IPS-15b (cell line): ENCODE measurements around the gene NAPSA.
"Not testable (repeated sequence)": the region's sequence is repeated elsewhere in the genome, so short reads cannot be mapped to it uniquely, and the experiment has no call there.

ENCODE experiments used
- H3K27me3 ChIP-seq: one replicate; pipeline ENCODE4 v1.6.1; 2013; ENCODE audit warnings: low read length; ENCODE audit not compliant: control insufficient read depth, insufficient read depth
- H3K36me3 ChIP-seq: one replicate; pipeline ENCODE4 v1.6.1; 2013; ENCODE audit warnings: low read length; ENCODE audit not compliant: control insufficient read depth, insufficient read depth
- H3K4me1 ChIP-seq: one replicate; pipeline ENCODE4 v1.6.1; 2013; ENCODE audit warnings: mild to moderate bottlenecking, low read length; ENCODE audit not compliant: control insufficient read depth, insufficient read depth
- H3K4me3 ChIP-seq: one replicate; pipeline ENCODE4 v1.5.1; 2013; ENCODE audit warnings: low read depth, low read length
- H3K9ac ChIP-seq: one replicate; pipeline ENCODE4 v1.6.1; 2013; ENCODE audit warnings: low read depth, mild to moderate bottlenecking, low read length
- H3K9me3 ChIP-seq: one replicate; pipeline ENCODE4 v1.6.1; 2013; ENCODE audit warnings: mild to moderate bottlenecking, low read length; ENCODE audit not compliant: control insufficient read depth, insufficient read depth

Gene NAPSA

GRCh38 chr19:50398675-50399367, 33.4 kb upstream of the NAPSA start:
- H3K4me3 ChIP-seq, result no peak overlapping the region
- H3K36me3 ChIP-seq, result peaks cover 33% of the 10 kb centered on the region
- no peaks in the 10 kb centered on the region for H3K27me3 ChIP-seq
- no peak overlapping the region for H3K9ac ChIP-seq
- H3K9me3 ChIP-seq, result no peaks in the 10 kb centered on the region
- no peaks in the 10 kb centered on the region for H3K4me1 ChIP-seq

GRCh38 chr19:50394017-50394416, 28.6 kb upstream of the NAPSA start:
- Histone ChIP-seq H3K27me3 (no peaks in the 10 kb centered on the region), H3K4me1 (no peaks in the 10 kb centered on the region), H3K9me3 (no peaks in the 10 kb centered on the region), H3K36me3 (peaks cover 14% of the 10 kb centered on the region), H3K4me3 (no peak overlapping the region), H3K9ac (no peak overlapping the region)

GRCh38 chr19:50393589-50393988, 28.1 kb upstream of the NAPSA start:
- H3K4me1 ChIP-seq, result no peaks in the 10 kb centered on the region
- H3K9ac ChIP-seq, result no peak overlapping the region
- H3K4me3 ChIP-seq, result no peak overlapping the region
- peaks cover 10% of the 10 kb centered on the region for H3K36me3 ChIP-seq
- H3K27me3 ChIP-seq, result no peaks in the 10 kb centered on the region
- H3K9me3 ChIP-seq, result no peaks in the 10 kb centered on the region

- Histone ChIP-seq H3K27me3 (no peaks in the 10 kb centered on the region), H3K9me3 (no peaks in the 10 kb centered on the region), H3K36me3 (peaks cover 12% of the 10 kb centered on the region), H3K4me3 (no peak overlapping the region), H3K4me1 (no peaks in the 10 kb centered on the region), H3K9ac (no peak overlapping the region)
Measured at GRCh38 chr19:50392759-50393158, 27.3 kb upstream of the NAPSA start.

- not testable (repeated sequence) for H3K4me3 ChIP-seq, H3K9me3 ChIP-seq, H3K4me1 ChIP-seq, H3K27me3 ChIP-seq, H3K9ac ChIP-seq
- H3K36me3 ChIP-seq, result peaks cover 24% of the 10 kb centered on the region
Measured at GRCh38 chr19:50390952-50391351, 25.5 kb upstream of the NAPSA start.

GRCh38 chr19:50390295-50390694, 24.9 kb upstream of the NAPSA start:
- not testable (repeated sequence) for H3K9me3 ChIP-seq, H3K4me1 ChIP-seq, H3K9ac ChIP-seq, H3K27me3 ChIP-seq, H3K4me3 ChIP-seq
- peaks cover 28% of the 10 kb centered on the region for H3K36me3 ChIP-seq

- Histone ChIP-seq H3K36me3 (peaks cover 24% of the 10 kb centered on the region), H3K4me3 (no peak overlapping the region), H3K4me1 (no peaks in the 10 kb centered on the region), H3K9me3 (no peaks in the 10 kb centered on the region), H3K27me3 (no peaks in the 10 kb centered on the region), H3K9ac (no peak overlapping the region)
Measured at GRCh38 chr19:50387868-50388245, 22.4 kb upstream of the NAPSA start.

GRCh38 chr19:50387176-50387867, 21.9 kb upstream of the NAPSA start:
- Histone ChIP-seq H3K4me3 (no peak overlapping the region), H3K36me3 (peaks cover 24% of the 10 kb centered on the region), H3K9me3 (no peaks in the 10 kb centered on the region)

GRCh38 chr19:50384685-50385535, 19.5 kb upstream of the NAPSA start:
- peak overlapping the region; percentile 77 for H3K9ac ChIP-seq
- peak overlapping the region; percentile 75 for H3K4me3 ChIP-seq
- H3K9me3 ChIP-seq, result no peaks in the 10 kb centered on the region
- no peaks in the 10 kb centered on the region for H3K4me1 ChIP-seq
- no peaks in the 10 kb centered on the region for H3K27me3 ChIP-seq
- peaks cover 39% of the 10 kb centered on the region for H3K36me3 ChIP-seq

More at GRCh38 chr19:50387176-50387867, 21.9 kb upstream of the NAPSA start:
- Histone ChIP-seq H3K27me3 (no peaks in the 10 kb centered on the region), H3K4me1 (no peaks in the 10 kb centered on the region), H3K9ac (no peak overlapping the region)

GRCh38 chr19:50383852-50384684, 18.6 kb upstream of the NAPSA start, which contains the start of gene POLD1:
Gene POLD1 (plus strand): TSS chr19:50384347. CDS start chr19:50398852, 14,505 bp downstream.
- H3K36me3 ChIP-seq, result peaks cover 46% of the 10 kb centered on the region
- H3K27me3 ChIP-seq, result no peaks in the 10 kb centered on the region
- H3K4me1 ChIP-seq, result no peaks in the 10 kb centered on the region
- H3K9me3 ChIP-seq, result no peaks in the 10 kb centered on the region
- H3K4me3 ChIP-seq, result peak within 1 kb of the TSS; percentile 79
- H3K9ac ChIP-seq, result peak within 1 kb of the TSS; percentile 77
